ENCODE measurements around the gene OAS3. TPM values are rescaled to one million over a fixed set of nuclear protein-coding genes. Genes with fewer than 3 reads are reported as not detected.
"Not testable (repeated sequence)": the region's sequence is repeated elsewhere in the genome, so short reads cannot be mapped to it uniquely, and the experiment has no call there.

The OAS3 gene
- total and polyA plus RNA-seq, 10 of the 15 experiments (the other 5 are each of a cell fraction or from before 2014, with no cell fraction given) = 5.1 to 107 (median 18.0) TPM

DNA sequence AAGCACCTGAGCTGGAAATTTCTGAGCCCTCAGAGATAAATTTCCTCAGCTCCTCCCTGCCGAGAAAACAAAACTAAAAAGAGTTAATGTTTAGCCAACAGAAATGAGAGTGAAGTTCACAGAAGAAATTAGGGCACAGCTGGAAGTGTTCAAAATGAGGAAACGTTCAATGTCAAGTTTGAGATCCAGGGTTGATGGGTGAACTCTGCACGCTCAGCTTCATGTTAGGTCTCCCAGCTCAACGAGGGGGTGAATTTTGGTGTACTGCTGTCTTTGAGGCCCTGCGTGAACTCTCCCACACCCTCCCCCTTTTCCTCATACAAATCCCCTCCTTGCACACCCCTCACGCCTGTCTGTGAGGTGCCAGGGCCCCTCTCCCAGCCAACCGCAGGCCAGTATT, 13.3 kb upstream of the OAS3 start (continued):
- TF ChIP-seq NR2F1 (conservative IDR thresholded peaks at IDR 0.05) = 0 out of 2 replicates have a peak, but pooled peaks have one; percentile 33
- TF ChIP-seq, protein P1, sequence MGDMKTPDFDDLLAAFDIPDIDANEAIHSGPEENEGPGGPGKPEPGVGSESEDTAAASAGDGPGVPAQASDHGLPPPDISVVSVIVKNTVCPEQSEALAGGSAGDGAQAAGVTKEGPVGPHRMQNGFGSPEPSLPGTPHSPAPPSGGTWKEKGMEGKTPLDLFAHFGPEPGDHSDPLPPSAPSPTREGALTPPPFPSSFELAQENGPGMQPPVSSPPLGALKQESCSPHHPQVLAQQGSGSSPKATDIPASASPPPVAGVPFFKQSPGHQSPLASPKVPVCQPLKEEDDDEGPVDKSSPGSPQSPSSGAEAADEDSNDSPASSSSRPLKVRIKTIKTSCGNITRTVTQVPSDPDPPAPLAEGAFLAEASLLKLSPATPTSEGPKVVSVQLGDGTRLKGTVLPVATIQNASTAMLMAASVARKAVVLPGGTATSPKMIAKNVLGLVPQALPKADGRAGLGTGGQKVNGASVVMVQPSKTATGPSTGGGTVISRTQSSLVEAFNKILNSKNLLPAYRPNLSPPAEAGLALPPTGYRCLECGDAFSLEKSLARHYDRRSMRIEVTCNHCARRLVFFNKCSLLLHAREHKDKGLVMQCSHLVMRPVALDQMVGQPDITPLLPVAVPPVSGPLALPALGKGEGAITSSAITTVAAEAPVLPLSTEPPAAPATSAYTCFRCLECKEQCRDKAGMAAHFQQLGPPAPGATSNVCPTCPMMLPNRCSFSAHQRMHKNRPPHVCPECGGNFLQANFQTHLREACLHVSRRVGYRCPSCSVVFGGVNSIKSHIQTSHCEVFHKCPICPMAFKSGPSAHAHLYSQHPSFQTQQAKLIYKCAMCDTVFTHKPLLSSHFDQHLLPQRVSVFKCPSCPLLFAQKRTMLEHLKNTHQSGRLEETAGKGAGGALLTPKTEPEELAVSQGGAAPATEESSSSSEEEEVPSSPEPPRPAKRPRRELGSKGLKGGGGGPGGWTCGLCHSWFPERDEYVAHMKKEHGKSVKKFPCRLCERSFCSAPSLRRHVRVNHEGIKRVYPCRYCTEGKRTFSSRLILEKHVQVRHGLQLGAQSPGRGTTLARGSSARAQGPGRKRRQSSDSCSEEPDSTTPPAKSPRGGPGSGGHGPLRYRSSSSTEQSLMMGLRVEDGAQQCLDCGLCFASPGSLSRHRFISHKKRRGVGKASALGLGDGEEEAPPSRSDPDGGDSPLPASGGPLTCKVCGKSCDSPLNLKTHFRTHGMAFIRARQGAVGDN (IDR thresholded peaks at IDR 0.05) = peak; percentile 61
- no peak for TF ChIP-seq SMC3 (IDR thresholded peaks at IDR 0.05; ENCODE audit: borderline replicate concordance, low read length)

GRCh38 chr12:112926416-112927033, 11.7 kb upstream of the OAS3 start:
- in situ Hi-C loops (cut with MboI); H2AFZ ChIP-seq (ENCODE audit: control insufficient read depth, low read depth, low read length); H3K36me3 ChIP-seq (ENCODE audit: control insufficient read depth in 2 of 2, insufficient read depth in 2 of 2, low read length in 1 of 2); H3K4me1 ChIP-seq (ENCODE audit: control insufficient read depth, insufficient read depth, low read length); H3K79me2 ChIP-seq (ENCODE audit: control insufficient read depth, insufficient read depth, low read length); H4K20me1 ChIP-seq (ENCODE audit: control insufficient read depth, insufficient read depth); FAIRE-seq; BruUV-seq (replicated peaks); H3K27me3 ChIP-seq (replicated peaks in 1 of 2; ENCODE audit: control insufficient read depth in 2 of 2, insufficient read depth in 2 of 2, low read length in 1 of 2); H3K9me3 ChIP-seq (replicated peaks; ENCODE audit: control insufficient read depth, insufficient read depth, low read length); ATAC-seq; H3K9ac ChIP-seq (ENCODE audit: control insufficient read depth, insufficient read depth, low read length); DNase-seq (ENCODE audit: low read depth, low spot score); H3K4me3 ChIP-seq; H3K4me2 ChIP-seq (ENCODE audit: control insufficient read depth, insufficient read depth); H3K27ac ChIP-seq (ENCODE audit: control insufficient read depth, insufficient read depth): not testable (repeated sequence)
- ChIA-PET SMC1A (ENCODE audit: uncharacterized antibody, unreplicated experiment) (interaction anchor here (1.9 to 3.1 kb wide), 5 partner anchors 11 to 52 kb away, joined by 10 to 52 read pairs (median 17); partner anchors contain the start of genes OAS1, OAS2 and OAS3), POLR2A (interaction anchor here (2.5 to 2.6 kb wide), 2 partner anchors 19 to 52 kb away, joined by 25 to 40 read pairs; partner anchors contain the start of genes OAS1 and OAS2), RAD21 (ENCODE audit: unreplicated experiment) (interaction anchor here (2.2 to 3.2 kb wide), 2 partner anchors 19 to 24 kb away, joined by 13 to 44 read pairs; partner anchors contain the start of gene OAS1), CTCF (interaction anchor here (1.0 to 3.7 kb wide), 5 partner anchors 11 to 52 kb away, joined by 3 to 31 read pairs (median 16); partner anchors contain the start of genes OAS1, OAS2 and OAS3)
- TF ChIP-seq NR2F1 (conservative IDR thresholded peaks at IDR 0.05) (peak; percentile 83; the same call in 1 of the 2 replicates), NR2C1 (IDR thresholded peaks at IDR 0.05) (peak; percentile 33; the same call in 1 of the 2 replicates)
- intact Hi-C loops (cut with micrococcal nuclease; ENCODE audit: unreplicated experiment) = loop anchor here (2.0 kb wide), 1 partner anchor 20 kb away; the partner anchor contains the start of gene OAS1
- WGBS (ENCODE audit: insufficient coverage, insufficient replicate concordance, low lambda C conversion rate, missing lambda C conversion rate) = 50% methylated on average over 7 of the region's 7 CpGs
